GM18502 (cell line): ENCODE data around the gene POLR1D.

Experiments
- ATAC-seq: cut with Tn5 transposase; IDR thresholded peaks from one replicate; pipeline ENCODE4 v1.9.1; 2021; ENCODE audit warnings: mild to moderate bottlenecking; ENCODE audit not compliant: unreplicated experiment, poor library complexity

The POLR1D gene

DNA sequence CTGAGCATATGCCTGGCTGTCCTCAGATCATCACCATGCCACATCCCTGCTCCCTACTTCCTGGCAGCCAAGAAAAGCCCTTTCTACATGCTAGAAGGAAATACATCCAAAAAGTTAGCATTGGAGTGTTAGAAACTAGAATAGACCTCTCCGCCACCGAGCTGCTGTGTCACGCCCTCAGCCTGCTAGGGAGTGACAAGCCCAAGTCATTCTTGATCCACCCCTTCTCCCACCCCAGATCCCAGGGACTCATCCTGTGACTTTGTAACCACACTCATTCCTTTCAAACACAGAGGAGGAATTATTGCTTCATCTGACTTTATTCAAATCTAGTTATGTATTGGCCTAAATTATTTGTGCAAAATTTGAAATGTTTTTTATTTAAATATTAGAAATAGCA, 45.3 kb downstream of the POLR1D start:
- no peak for ATAC-seq

DNA sequence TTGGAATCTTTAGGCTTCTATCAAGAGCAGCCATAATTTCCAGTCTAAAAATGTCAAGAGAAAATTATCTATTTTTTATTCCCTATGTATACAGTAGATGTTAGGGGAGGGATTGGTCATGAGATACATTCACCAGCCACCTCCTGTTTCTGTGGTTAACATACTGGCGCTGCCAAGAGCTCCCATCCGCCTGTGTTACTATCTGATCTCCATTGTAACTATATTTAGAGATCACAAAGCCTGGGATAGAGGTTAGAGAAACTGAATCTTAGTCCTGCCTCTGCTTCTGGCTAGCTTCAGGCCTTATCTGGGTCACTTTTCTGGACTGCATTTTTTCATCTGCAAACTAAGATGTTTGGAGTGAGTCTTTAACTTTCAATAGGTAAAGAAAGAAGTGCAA, 46.3 kb downstream of the POLR1D start:
- no peak for ATAC-seq

DNA sequence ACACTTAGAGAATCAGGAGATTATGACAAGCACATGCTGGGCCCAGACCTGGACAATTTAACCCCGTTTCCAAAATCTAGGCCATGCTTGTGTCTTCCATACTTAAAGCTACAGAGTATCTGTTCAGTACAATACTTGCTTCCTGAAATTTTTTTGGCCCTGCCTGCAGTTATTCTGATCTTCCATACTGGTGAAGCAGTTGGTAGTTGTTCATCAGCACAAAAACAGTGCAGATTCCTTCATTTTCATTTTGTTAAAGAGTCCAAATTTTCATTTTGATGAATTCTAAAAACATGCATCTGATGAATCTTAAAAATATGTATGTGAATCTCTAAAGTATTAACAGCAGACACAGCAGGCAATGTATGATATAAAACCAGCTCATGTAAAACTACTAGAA, 49.2 kb downstream of the POLR1D start:
- ATAC-seq: no peak

DNA sequence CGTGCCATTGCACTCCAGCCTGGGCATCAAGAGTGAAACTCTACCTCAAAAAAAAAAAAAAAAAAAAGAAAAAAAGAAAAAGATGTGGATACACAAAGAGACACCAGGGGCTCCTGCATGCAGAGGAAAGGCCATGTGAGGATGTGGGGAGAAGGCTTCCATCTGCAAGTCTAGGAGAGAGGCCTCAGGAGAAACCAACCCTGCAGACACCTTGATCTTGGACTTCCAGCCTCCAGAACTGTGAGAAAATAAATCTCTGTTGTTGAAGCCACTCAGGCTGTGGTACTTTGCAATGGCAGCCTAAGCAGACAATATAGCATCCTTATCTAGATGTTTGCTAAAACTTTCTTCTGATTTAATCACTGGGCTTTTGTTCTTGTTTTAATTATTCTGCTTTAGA, 50.3 kb downstream of the POLR1D start:
- ATAC-seq: no peak
